ENCODE data around the gene GCDH.
A peak's percentile ranks its signal among the peaks of the same experiment; 100 is the strongest.
"Not testable (repeated sequence)": the region's sequence is repeated elsewhere in the genome, so short reads cannot be mapped to it uniquely, and the experiment has no call there.

GCDH gene

GRCh38 chr19:12886651-12886968 is 4.3 kb upstream of the GCDH start:
- no peak overlapping the region for H3K9ac ChIP-seq (ENCODE audit: insufficient read length)
- no peak overlapping the region for H3K27ac ChIP-seq
- H3K36me3 ChIP-seq (ENCODE audit: insufficient read depth, low read length) = no peaks in the 10 kb centered on the region
- H3K4me3 ChIP-seq = no peak overlapping the region
- no peak for TF ChIP-seq FOXP2 (optimal IDR thresholded peaks at IDR 0.05; ENCODE audit: control extremely low read depth, extremely low read length, insufficient read depth)
- TF ChIP-seq EZH2 (IDR thresholded peaks at IDR 0.05) = no peak
- TF ChIP-seq POLR2AphosphoS5 (IDR thresholded peaks at IDR 0.05; ENCODE audit: borderline replicate concordance, low read depth, low read length) = no peak
- DNase-seq (ENCODE audit: low read depth, low spot score) = no peak
- H3K9me3 ChIP-seq (ENCODE audit: low read depth, low read length) = no peaks in the 10 kb centered on the region; the same call in 1 of the 2 replicates

DNA sequence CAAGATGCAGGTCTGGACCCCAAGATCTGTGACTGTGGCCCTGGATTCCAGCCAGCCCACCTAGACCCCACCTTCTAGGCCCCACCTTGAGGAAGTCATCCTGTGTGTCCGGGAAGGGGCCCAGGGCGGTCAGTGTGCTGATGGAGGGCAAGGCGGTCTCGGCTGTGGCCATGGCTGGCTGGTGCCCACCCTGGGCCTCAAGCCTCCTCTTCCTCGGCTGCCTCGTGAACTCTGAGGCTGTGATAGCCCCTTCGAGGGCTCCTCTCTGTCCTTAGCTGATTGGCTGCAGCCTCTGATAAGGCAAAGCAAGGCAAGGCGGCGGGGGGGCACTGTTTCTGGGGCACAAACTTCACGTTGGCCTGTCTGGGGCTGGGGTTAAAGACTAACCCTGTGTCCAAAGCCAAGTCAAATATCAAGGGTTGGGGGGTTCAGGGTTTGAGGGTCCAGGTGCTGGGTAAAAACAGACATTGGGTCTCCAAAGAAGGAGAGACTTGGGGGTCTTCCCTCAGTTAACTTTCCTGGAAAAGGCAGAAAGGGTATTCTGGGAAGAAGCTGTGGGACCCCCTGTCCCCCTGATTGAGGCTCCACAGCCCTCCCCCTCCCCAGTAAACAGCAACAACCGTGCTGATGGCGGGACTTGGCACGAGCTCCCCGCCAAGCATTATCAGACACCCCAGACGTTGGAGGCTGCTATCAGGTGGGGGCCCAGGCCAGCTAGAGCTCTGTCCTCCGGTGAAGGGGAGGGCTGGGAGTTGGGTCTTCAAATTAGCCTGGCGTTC is 3.8 kb upstream of the GCDH start, which contains the start of gene KLF1:
Gene KLF1, minus strand, starts transcription at position 233 of the 779 bp plus-strand sequence. Its CDS starts 61 bp downstream, at position 172.
- no peak for DNase-seq (ENCODE audit: low read depth, low spot score)
- H3K9ac ChIP-seq (ENCODE audit: insufficient read length) = no peak within 1 kb of the TSS
- H3K27ac ChIP-seq = no peak within 1 kb of the TSS
- no peak within 1 kb of the TSS for H3K4me3 ChIP-seq
- H3K9me3 ChIP-seq (ENCODE audit: low read depth, low read length) = no peaks in the 10 kb centered on the region; the same call in 1 of the 2 replicates
- no peak for TF ChIP-seq FOXP2 (optimal IDR thresholded peaks at IDR 0.05; ENCODE audit: control extremely low read depth, extremely low read length, insufficient read depth)
- no peak for TF ChIP-seq EZH2 (IDR thresholded peaks at IDR 0.05)
- TF ChIP-seq POLR2AphosphoS5 (IDR thresholded peaks at IDR 0.05; ENCODE audit: borderline replicate concordance, low read depth, low read length) = no peak
- no peaks in the 10 kb centered on the region for H3K36me3 ChIP-seq (ENCODE audit: insufficient read depth, low read length)

DNA sequence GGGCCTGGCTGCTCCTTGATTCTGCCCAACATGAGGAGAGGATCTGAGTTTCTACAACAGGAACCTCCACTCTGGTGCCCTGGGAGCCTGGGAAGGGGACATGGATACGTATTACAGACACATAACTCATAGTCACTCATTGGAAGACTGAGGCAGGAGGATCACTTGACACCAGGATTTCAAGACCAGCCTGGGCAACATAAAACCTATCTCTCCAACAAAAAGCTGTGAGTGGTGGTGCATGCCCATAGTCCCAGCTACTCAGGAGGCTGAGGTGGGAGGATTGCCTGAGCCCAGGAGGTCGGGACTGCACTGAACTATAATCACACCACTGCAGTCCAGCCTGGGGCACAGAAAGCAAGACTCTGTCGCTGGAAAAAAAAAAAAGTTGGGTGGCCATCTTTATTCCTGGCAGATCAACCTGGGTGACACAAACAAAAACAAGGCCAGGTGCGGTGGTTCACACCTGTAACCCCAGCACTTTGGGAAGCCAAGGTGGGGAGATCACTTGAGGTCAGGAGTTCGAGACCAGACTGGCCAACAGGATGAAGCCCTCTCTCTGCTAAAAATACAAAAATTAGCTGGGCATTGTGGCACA is 2.9 kb upstream of the GCDH start:
- H3K4me3 ChIP-seq = no peak overlapping the region
- no peak for DNase-seq (ENCODE audit: low read depth, low spot score)
- H3K27ac ChIP-seq = no peak overlapping the region
- H3K9me3 ChIP-seq (ENCODE audit: low read depth, low read length) = no peaks in the 10 kb centered on the region; the same call in 1 of the 2 replicates
- H3K36me3 ChIP-seq (ENCODE audit: insufficient read depth, low read length) = no peaks in the 10 kb centered on the region
- TF ChIP-seq FOXP2 (optimal IDR thresholded peaks at IDR 0.05; ENCODE audit: control extremely low read depth, extremely low read length, insufficient read depth) (no peak), EZH2 (IDR thresholded peaks at IDR 0.05) (no peak), POLR2AphosphoS5 (IDR thresholded peaks at IDR 0.05; ENCODE audit: borderline replicate concordance, low read depth, low read length) (no peak)
- no peak overlapping the region for H3K9ac ChIP-seq (ENCODE audit: insufficient read length)

GRCh38 chr19:12890299-12890786 is 617 bp upstream of the GCDH start:
- peak overlapping the region; percentile 66 for H3K9ac ChIP-seq (ENCODE audit: insufficient read length)
- not testable (repeated sequence) for DNase-seq (ENCODE audit: low read depth, low spot score); H3K9me3 ChIP-seq (ENCODE audit: low read depth, low read length); H3K36me3 ChIP-seq (ENCODE audit: insufficient read depth, low read length)
- TF ChIP-seq POLR2AphosphoS5 (IDR thresholded peaks at IDR 0.05; ENCODE audit: borderline replicate concordance, low read depth, low read length) = 0 out of 2 replicates have a peak, but pooled peaks have one; percentile 4
- H3K4me3 ChIP-seq = peak overlapping the region; percentile 98
- H3K27ac ChIP-seq = peak overlapping the region; percentile 40; the same call in 1 of the 2 replicates

DNA sequence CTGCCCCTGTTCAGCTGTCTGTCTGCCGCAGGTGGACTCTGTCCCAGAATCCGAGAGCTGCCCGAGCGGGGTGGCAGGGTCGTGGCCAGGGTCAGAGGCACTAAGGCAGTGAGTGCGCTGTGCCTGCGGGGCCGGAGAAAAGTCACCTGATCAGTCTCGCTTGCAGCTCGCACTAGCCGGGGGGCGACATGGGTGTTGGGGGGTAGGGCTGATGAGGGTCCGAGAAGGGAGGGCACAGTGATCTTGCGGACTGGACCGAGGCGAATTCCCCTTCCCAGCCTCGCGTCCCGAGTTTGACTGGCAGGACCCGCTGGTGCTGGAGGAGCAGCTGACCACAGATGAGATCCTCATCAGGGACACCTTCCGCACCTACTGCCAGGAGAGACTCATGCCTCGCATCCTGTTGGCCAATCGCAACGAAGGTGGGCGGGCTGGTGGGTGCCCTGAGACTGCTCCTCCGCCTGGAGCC is 627 bp downstream of the GCDH start:
- Histone ChIP-seq H3K36me3 (ENCODE audit: insufficient read depth, low read length) (no peaks in the 10 kb centered on the region), H3K9me3 (ENCODE audit: low read depth, low read length) (no peaks in the 10 kb centered on the region), H3K27ac (no peak overlapping the region), H3K4me3 (peak overlapping the region; percentile 98), H3K9ac (ENCODE audit: insufficient read length) (peak overlapping the region; percentile 83)
- TF ChIP-seq EZH2 (IDR thresholded peaks at IDR 0.05) = no peak
- no peak for TF ChIP-seq POLR2AphosphoS5 (IDR thresholded peaks at IDR 0.05; ENCODE audit: borderline replicate concordance, low read depth, low read length)
- no peak for TF ChIP-seq FOXP2 (optimal IDR thresholded peaks at IDR 0.05; ENCODE audit: control extremely low read depth, extremely low read length, insufficient read depth)
- DNase-seq (ENCODE audit: low read depth, low spot score) = no peak

- Histone ChIP-seq H3K36me3 (ENCODE audit: insufficient read depth, low read length) (no peaks in the 10 kb centered on the region), H3K9ac (ENCODE audit: insufficient read length) (no peak overlapping the region), H3K27ac (no peak overlapping the region), H3K9me3 (ENCODE audit: low read depth, low read length) (no peaks in the 10 kb centered on the region), H3K4me3 (no peak overlapping the region)
- DNase-seq (ENCODE audit: low read depth, low spot score) = no peak
- TF ChIP-seq EZH2 (IDR thresholded peaks at IDR 0.05) (no peak), FOXP2 (optimal IDR thresholded peaks at IDR 0.05; ENCODE audit: control extremely low read depth, extremely low read length, insufficient read depth) (no peak), POLR2AphosphoS5 (IDR thresholded peaks at IDR 0.05; ENCODE audit: borderline replicate concordance, low read depth, low read length) (no peak)
These were observed 2.6 kb downstream of the GCDH start for GRCh38 chr19:12893582-12893981.

GRCh38 chr19:12896460-12896859 is 5.5 kb downstream of the GCDH start:
- Histone ChIP-seq H3K27ac (no peak overlapping the region), H3K9ac (ENCODE audit: insufficient read length) (no peak overlapping the region), H3K36me3 (ENCODE audit: insufficient read depth, low read length) (no peaks in the 10 kb centered on the region)

DNA sequence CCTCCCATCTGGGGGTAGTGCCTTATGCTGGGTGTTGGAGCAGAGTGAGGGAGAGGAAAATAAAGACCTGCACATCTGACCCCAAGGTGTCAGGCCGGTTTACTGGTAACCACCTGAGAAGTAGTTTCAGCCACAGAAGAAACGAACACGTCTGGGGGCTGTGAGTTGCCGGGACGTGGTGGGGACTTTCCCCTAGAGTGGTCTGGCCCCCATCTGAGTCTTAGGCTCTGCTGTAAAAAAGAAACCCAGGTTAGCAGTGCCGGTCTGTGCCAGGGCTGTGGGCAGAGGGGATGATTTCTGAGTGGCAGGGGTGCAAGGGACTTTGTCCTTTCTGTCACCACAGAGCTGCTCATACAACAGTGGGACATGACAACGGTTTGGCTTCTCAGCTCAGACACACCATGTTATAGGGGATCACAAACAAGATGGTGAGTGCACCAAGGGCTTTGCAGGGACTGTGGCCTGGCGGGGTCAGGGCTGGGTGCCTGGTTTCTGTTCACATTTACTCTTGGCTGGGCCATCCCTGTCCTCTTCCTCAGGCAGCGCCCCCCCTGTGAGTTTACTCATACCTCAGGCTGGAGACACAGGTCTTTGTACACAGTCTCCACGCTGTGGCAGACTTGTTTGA is 9.0 kb downstream of the GCDH start:
- TF ChIP-seq POLR2AphosphoS5 (IDR thresholded peaks at IDR 0.05; ENCODE audit: borderline replicate concordance, low read depth, low read length) = no peak
- TF ChIP-seq FOXP2 (optimal IDR thresholded peaks at IDR 0.05; ENCODE audit: control extremely low read depth, extremely low read length, insufficient read depth) = no peak
- no peak for TF ChIP-seq EZH2 (IDR thresholded peaks at IDR 0.05)
- Histone ChIP-seq H3K9ac (ENCODE audit: insufficient read length) (no peak overlapping the region), H3K4me3 (no peak overlapping the region), H3K36me3 (ENCODE audit: insufficient read depth, low read length) (no peaks in the 10 kb centered on the region), H3K27ac (no peak overlapping the region), H3K9me3 (ENCODE audit: low read depth, low read length) (no peaks in the 10 kb centered on the region)
- DNase-seq (ENCODE audit: low read depth, low spot score) = no peak

More at GRCh38 chr19:12896460-12896859, 5.5 kb downstream of the GCDH start:
- DNase-seq (ENCODE audit: low read depth, low spot score) = no peak
- H3K4me3 ChIP-seq = no peak overlapping the region
- TF ChIP-seq EZH2 (IDR thresholded peaks at IDR 0.05) = no peak
- no peak for TF ChIP-seq FOXP2 (optimal IDR thresholded peaks at IDR 0.05; ENCODE audit: control extremely low read depth, extremely low read length, insufficient read depth)
- no peak for TF ChIP-seq POLR2AphosphoS5 (IDR thresholded peaks at IDR 0.05; ENCODE audit: borderline replicate concordance, low read depth, low read length)
- no peaks in the 10 kb centered on the region for H3K9me3 ChIP-seq (ENCODE audit: low read depth, low read length)

Data from SK-N-MC (cell line).